Astrocyte (in vitro differentiated cells and primary cell): Measurements from ENCODE around the gene BCL2A1.

ENCODE experiments used
- EZH2 ChIP-seq: IDR thresholded peaks from 2 replicates; pipeline ENCODE4 v1.6.1; 2012; ENCODE audit warnings: mild to moderate bottlenecking, low read length, inconsistent platforms; ENCODE audit not compliant: insufficient read depth
- TF ChIP-seq, protein P1 (sequence below): IDR thresholded peaks from 2 replicates; pipeline ENCODE4 v1.5.1; 2011; ENCODE audit warnings: low read depth, mild to moderate bottlenecking, inconsistent platforms, low read length, moderate library complexity; ENCODE audit not compliant: insufficient read depth

DNA sequence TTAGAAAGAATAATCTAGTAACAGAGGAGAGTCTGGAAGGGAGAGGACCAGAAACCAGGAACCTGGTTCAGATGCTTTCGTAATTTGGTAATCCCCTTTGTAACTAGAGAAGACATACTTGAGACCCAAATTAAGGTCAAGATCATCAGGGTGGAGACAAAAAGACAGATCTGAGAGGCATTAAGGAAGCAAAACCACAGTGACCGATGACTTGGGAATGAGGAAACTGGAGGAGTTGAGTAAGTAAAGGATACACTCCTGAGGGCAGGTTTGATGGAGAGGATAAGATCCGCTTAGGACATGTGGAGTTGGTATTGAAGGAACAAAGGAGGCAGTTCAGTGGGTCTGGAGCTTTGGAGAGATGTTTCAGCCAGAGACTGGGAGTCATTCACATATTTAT, 23.6 kb upstream of the BCL2A1 start:
- TF ChIP-seq, protein P1, sequence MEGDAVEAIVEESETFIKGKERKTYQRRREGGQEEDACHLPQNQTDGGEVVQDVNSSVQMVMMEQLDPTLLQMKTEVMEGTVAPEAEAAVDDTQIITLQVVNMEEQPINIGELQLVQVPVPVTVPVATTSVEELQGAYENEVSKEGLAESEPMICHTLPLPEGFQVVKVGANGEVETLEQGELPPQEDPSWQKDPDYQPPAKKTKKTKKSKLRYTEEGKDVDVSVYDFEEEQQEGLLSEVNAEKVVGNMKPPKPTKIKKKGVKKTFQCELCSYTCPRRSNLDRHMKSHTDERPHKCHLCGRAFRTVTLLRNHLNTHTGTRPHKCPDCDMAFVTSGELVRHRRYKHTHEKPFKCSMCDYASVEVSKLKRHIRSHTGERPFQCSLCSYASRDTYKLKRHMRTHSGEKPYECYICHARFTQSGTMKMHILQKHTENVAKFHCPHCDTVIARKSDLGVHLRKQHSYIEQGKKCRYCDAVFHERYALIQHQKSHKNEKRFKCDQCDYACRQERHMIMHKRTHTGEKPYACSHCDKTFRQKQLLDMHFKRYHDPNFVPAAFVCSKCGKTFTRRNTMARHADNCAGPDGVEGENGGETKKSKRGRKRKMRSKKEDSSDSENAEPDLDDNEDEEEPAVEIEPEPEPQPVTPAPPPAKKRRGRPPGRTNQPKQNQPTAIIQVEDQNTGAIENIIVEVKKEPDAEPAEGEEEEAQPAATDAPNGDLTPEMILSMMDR: no peak
- no peak for TF ChIP-seq EZH2
